ENCODE results near the gene CDHR4. TPM values are rescaled to one million over a fixed set of nuclear protein-coding genes. Genes with fewer than 3 reads are reported as not detected.

The CDHR4 gene
- total and polyA plus RNA-seq, 9 of the 15 experiments (the other 6 are each of a cell fraction or from before 2014, with no cell fraction given), result 0.21 TPM; not detected in 8

GRCh38 chr3:49785565-49786356, 13.9 kb downstream of the CDHR4 start (continued):
- TF ChIP-seq RBBP5 (IDR thresholded peaks at IDR 0.05; ENCODE audit: borderline replicate concordance, insufficient read depth, low read length, poor library complexity, severe bottlenecking) (peak; percentile 7), NR2C2 (CRISPR knock-in tag; IDR thresholded peaks at IDR 0.05) (no peak), NR2C2 (tag; IDR thresholded peaks at IDR 0.05) (no peak), ZFPM2 (CRISPR knock-in tag; IDR thresholded peaks at IDR 0.05) (no peak), HDAC8 (tag; IDR thresholded peaks at IDR 0.05) (no peak), KHSRP (IDR thresholded peaks at IDR 0.05) (no peak), TAF15 (IDR thresholded peaks at IDR 0.05; ENCODE audit: low read depth, low read length) (no peak), SMARCC2 (IDR thresholded peaks at IDR 0.05; ENCODE audit: low read depth) (no peak), KAT8 (IDR thresholded peaks at IDR 0.05; ENCODE audit: low read depth) (no peak), XRCC3 (IDR thresholded peaks at IDR 0.05) (no peak), LEF1 (IDR thresholded peaks at IDR 0.05) (no peak), ELK3 (CRISPR knock-in tag; IDR thresholded peaks at IDR 0.05) (no peak), ZNF263 (CRISPR knock-in tag; IDR thresholded peaks at IDR 0.05; ENCODE audit: borderline replicate concordance) (peak; percentile 88), ARID4B (CRISPR knock-in tag; IDR thresholded peaks at IDR 0.05) (0 out of 2 replicates have a peak, but pooled peaks have one; percentile 22), ZNF584 (CRISPR knock-in tag; IDR thresholded peaks at IDR 0.05; ENCODE audit: low read depth) (no peak)
- TF ChIP-seq, protein P1, sequence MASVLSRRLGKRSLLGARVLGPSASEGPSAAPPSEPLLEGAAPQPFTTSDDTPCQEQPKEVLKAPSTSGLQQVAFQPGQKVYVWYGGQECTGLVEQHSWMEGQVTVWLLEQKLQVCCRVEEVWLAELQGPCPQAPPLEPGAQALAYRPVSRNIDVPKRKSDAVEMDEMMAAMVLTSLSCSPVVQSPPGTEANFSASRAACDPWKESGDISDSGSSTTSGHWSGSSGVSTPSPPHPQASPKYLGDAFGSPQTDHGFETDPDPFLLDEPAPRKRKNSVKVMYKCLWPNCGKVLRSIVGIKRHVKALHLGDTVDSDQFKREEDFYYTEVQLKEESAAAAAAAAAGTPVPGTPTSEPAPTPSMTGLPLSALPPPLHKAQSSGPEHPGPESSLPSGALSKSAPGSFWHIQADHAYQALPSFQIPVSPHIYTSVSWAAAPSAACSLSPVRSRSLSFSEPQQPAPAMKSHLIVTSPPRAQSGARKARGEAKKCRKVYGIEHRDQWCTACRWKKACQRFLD (CRISPR knock-in tag; IDR thresholded peaks at IDR 0.05), result no peak
